ENCODE results near the gene PRSS21. TPM values are rescaled to one million over a fixed set of nuclear protein-coding genes. Genes with fewer than 3 reads are reported as not detected.

PRSS21 gene
- total and polyA plus RNA-seq, 7 donors: 0.58 TPM; not detected in 6

DNA sequence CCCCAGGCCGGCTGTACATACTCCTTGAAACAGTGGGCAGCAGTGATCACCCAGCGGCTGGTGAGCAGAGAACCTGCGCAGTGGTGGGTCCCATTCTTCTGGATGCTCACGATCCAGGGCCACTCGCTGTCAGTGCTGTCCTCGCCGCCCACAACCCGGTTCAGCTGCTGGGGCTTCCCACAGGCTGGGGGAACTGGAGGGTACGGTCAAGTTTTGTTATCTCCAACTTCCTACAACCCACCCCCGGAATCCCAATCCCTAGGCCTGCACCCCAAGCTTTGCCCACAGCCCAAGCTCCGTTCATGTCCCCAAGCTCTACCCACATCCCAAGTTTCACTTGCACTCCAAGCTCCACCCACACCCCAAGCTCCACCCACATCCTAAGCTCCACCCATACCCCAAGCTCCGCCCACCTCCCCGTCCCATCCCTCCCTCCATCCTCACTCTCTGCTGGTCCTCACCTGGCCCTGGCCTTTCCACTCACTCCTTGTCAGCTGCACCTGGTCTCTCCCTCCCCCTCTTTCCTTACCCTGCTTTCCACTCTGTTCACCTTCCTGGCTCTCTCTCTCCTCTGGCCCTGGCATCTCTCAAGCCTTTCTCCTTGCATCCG is 39.1 kb downstream of the PRSS21 start:
- 91 to 92% methylated on average over 14 of the region's 14 CpGs for WGBS, 2 donors
- Histone ChIP-seq H3K27ac (no peak overlapping the region), H3K36me3 (no peaks in the 10 kb centered on the region), H3K4me3 (no peak overlapping the region), H3K4me1 (peaks cover 0 to 4% (median 0%) of the 10 kb centered on the region in 4 donors), H3K9me3 (peaks cover 0 to 9% (median 3%) of the 10 kb centered on the region in 4 donors), H3K27me3 (peaks cover 19 to 74% (median 60%) of the 10 kb centered on the region in 3 donors)
- TF ChIP-seq, protein P1, sequence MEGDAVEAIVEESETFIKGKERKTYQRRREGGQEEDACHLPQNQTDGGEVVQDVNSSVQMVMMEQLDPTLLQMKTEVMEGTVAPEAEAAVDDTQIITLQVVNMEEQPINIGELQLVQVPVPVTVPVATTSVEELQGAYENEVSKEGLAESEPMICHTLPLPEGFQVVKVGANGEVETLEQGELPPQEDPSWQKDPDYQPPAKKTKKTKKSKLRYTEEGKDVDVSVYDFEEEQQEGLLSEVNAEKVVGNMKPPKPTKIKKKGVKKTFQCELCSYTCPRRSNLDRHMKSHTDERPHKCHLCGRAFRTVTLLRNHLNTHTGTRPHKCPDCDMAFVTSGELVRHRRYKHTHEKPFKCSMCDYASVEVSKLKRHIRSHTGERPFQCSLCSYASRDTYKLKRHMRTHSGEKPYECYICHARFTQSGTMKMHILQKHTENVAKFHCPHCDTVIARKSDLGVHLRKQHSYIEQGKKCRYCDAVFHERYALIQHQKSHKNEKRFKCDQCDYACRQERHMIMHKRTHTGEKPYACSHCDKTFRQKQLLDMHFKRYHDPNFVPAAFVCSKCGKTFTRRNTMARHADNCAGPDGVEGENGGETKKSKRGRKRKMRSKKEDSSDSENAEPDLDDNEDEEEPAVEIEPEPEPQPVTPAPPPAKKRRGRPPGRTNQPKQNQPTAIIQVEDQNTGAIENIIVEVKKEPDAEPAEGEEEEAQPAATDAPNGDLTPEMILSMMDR (IDR thresholded peaks at IDR 0.05): no peak
- TF ChIP-seq POLR2A (IDR thresholded peaks at IDR 0.05) (no peak), EP300 (IDR thresholded peaks at IDR 0.05) (no peak), POLR2AphosphoS5 (IDR thresholded peaks at IDR 0.05) (no peak)
- intact Hi-C loops (cut with DNase I): no loop called here
- no peak for DNase-seq

GRCh38 chr16:2856686-2857450 is 39.8 kb downstream of the PRSS21 start:
- intact Hi-C loops (cut with DNase I): no loop called here
- TF ChIP-seq EP300 (IDR thresholded peaks at IDR 0.05) (no peak), POLR2A (IDR thresholded peaks at IDR 0.05) (no peak), POLR2AphosphoS5 (IDR thresholded peaks at IDR 0.05) (no peak)
- TF ChIP-seq, protein P1 (IDR thresholded peaks at IDR 0.05): no peak
- no peak for DNase-seq
- Histone ChIP-seq H3K27me3 (peaks cover 19 to 68% (median 53%) of the 10 kb centered on the region in 3 donors), H3K36me3 (no peaks in the 10 kb centered on the region), H3K27ac (no peak overlapping the region), H3K4me3 (no peak overlapping the region), H3K9me3 (peaks cover 1 to 9% (median 3%) of the 10 kb centered on the region in 4 donors), H3K4me1 (peaks cover 0 to 4% (median 0%) of the 10 kb centered on the region in 4 donors)
- WGBS, 2 donors: 83 to 87% methylated on average over 24 of the region's 24 CpGs

GRCh38 chr16:2857451-2858244 is 40.6 kb downstream of the PRSS21 start, which contains the start of gene PRSS22:
PRSS22 (minus strand) TSS chr16:2858170; CDS start chr16:2858104, 66 bp downstream.
- H3K27me3 ChIP-seq: peaks cover 19 to 60% (median 45%) of the 10 kb centered on the region in 3 donors
- H3K4me3 ChIP-seq: no peak within 1 kb of the TSS
- H3K36me3 ChIP-seq: no peaks in the 10 kb centered on the region
- H3K9me3 ChIP-seq: peaks cover 1 to 9% (median 3%) of the 10 kb centered on the region in 4 donors
- TF ChIP-seq POLR2AphosphoS5 (IDR thresholded peaks at IDR 0.05) (no peak), POLR2A (IDR thresholded peaks at IDR 0.05) (no peak), EP300 (IDR thresholded peaks at IDR 0.05) (no peak)
- TF ChIP-seq, protein P1 (IDR thresholded peaks at IDR 0.05): no peak
- WGBS, 2 donors: 3 to 5% methylated on average over 42 of the region's 42 CpGs
- no peak within 1 kb of the TSS for H3K27ac ChIP-seq
- DNase-seq: no peak
- H3K4me1 ChIP-seq: peaks cover 0 to 4% (median 0%) of the 10 kb centered on the region in 4 donors
- intact Hi-C loops (cut with DNase I): no loop called here

- Histone ChIP-seq H3K4me3 (no peak overlapping the region), H3K27ac (no peak overlapping the region), H3K9me3 (peaks cover 1 to 9% (median 3%) of the 10 kb centered on the region in 4 donors), H3K4me1 (peaks cover 0 to 4% (median 0%) of the 10 kb centered on the region in 4 donors), H3K36me3 (no peaks in the 10 kb centered on the region), H3K27me3 (peaks cover 13 to 52% (median 37%) of the 10 kb centered on the region in 3 donors)
- 5 to 16% methylated on average over 23 of the region's 23 CpGs for WGBS, 2 donors
- TF ChIP-seq, protein P1 (IDR thresholded peaks at IDR 0.05): peak in 1 of 4 experiments; percentile 6
- no peak for TF ChIP-seq POLR2AphosphoS5 (IDR thresholded peaks at IDR 0.05)
- peak in 1 of 2 donors; percentile 18 for TF ChIP-seq POLR2A (IDR thresholded peaks at IDR 0.05)
- TF ChIP-seq EP300 (IDR thresholded peaks at IDR 0.05): no peak
- intact Hi-C loops (cut with DNase I): no loop called here
- DNase-seq: no peak
Observed at GRCh38 chr16:2858245-2859025, 41.4 kb downstream of the PRSS21 start.

All from sigmoid colon (tissue), 7 donors.